A549 (cell line): ENCODE results near the gene HDAC5.

Experiments used
- EP300 ChIP-seq, 2 experiments: fragments of >200 bp; sonication (Bioruptor Twin); formaldehyde crosslinking; IDR thresholded peaks; 2 replicates in 1 of 2; 3 replicates in 1 of 2; pipeline ENCODE4 v1.6.1; 2016 to 2017
- HOXA7 ChIP-seq: fragments of 250-450 bp; sonication (Bioruptor Pico); IDR thresholded peaks from 2 replicates; pipeline ENCODE4 v1.5.0; 2020; ENCODE audit warnings: mild to moderate bottlenecking, moderate library complexity
- JUNB ChIP-seq: fragments of >200 bp; sonication (Bioruptor Twin); formaldehyde crosslinking; IDR thresholded peaks from 2 replicates; pipeline ENCODE4 v1.6.1; 2016
- KDM1A ChIP-seq: fragments of 200-600 bp; sonication (generic); IDR thresholded peaks from 2 replicates; pipeline ENCODE4 v1.6.1; 2016; ENCODE audit warnings: low read depth, mild to moderate bottlenecking
- MAZ ChIP-seq: fragments of 150-350 bp; IDR thresholded peaks from 2 replicates; pipeline ENCODE4 v1.6.1; 2014; ENCODE audit warnings: antibody characterized with exemption, low read depth, low read length, borderline replicate concordance
- RARB ChIP-seq: fragments of 250-450 bp; sonication (Bioruptor Pico); IDR thresholded peaks from 2 replicates; pipeline ENCODE4 v1.8.0; 2021; ENCODE audit warnings: mild to moderate bottlenecking, moderate library complexity
- TF ChIP-seq, protein P1 (sequence below): fragments of >200 bp; sonication (Bioruptor Twin); formaldehyde crosslinking; IDR thresholded peaks from 3 replicates; pipeline ENCODE4 v1.5.1; 2016
- TF ChIP-seq, protein P2 (sequence below): fragments of 200-600 bp; sonication (generic); IDR thresholded peaks from 2 replicates; pipeline ENCODE4 v1.6.1; 2016; ENCODE audit warnings: antibody characterized with exemption, mild to moderate bottlenecking, moderate library complexity

DNA sequence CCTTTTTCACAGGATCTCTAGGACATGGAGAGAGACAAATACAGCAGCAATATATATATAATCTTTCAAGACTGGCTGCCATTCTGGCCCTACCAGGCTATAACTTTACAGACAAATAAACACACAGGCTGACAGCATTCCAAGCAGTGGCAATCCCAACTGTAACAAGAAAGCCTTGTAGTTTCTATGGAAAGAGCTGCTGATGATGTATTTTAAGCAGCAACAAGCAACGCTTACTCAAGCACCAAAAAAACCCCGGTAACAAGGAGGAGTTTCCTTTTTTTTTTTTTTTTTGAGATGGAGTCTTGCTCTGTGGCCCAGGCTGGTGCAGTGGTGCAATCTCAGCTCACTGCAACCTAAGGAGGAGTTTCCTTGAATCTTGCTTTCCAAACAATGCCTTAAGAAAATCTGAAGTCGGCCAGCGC, 80.2 kb downstream of the HDAC5 start:
- TF ChIP-seq, protein P1, sequence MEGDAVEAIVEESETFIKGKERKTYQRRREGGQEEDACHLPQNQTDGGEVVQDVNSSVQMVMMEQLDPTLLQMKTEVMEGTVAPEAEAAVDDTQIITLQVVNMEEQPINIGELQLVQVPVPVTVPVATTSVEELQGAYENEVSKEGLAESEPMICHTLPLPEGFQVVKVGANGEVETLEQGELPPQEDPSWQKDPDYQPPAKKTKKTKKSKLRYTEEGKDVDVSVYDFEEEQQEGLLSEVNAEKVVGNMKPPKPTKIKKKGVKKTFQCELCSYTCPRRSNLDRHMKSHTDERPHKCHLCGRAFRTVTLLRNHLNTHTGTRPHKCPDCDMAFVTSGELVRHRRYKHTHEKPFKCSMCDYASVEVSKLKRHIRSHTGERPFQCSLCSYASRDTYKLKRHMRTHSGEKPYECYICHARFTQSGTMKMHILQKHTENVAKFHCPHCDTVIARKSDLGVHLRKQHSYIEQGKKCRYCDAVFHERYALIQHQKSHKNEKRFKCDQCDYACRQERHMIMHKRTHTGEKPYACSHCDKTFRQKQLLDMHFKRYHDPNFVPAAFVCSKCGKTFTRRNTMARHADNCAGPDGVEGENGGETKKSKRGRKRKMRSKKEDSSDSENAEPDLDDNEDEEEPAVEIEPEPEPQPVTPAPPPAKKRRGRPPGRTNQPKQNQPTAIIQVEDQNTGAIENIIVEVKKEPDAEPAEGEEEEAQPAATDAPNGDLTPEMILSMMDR, result no peak
- TF ChIP-seq EP300 (IDR thresholded peaks at IDR 0.05) (no peak), MAZ (no peak), RARB (CRISPR knock-in tag) (no peak), HOXA7 (CRISPR knock-in tag) (no peak), JUNB (no peak), KDM1A (no peak)
- TF ChIP-seq, protein P2, sequence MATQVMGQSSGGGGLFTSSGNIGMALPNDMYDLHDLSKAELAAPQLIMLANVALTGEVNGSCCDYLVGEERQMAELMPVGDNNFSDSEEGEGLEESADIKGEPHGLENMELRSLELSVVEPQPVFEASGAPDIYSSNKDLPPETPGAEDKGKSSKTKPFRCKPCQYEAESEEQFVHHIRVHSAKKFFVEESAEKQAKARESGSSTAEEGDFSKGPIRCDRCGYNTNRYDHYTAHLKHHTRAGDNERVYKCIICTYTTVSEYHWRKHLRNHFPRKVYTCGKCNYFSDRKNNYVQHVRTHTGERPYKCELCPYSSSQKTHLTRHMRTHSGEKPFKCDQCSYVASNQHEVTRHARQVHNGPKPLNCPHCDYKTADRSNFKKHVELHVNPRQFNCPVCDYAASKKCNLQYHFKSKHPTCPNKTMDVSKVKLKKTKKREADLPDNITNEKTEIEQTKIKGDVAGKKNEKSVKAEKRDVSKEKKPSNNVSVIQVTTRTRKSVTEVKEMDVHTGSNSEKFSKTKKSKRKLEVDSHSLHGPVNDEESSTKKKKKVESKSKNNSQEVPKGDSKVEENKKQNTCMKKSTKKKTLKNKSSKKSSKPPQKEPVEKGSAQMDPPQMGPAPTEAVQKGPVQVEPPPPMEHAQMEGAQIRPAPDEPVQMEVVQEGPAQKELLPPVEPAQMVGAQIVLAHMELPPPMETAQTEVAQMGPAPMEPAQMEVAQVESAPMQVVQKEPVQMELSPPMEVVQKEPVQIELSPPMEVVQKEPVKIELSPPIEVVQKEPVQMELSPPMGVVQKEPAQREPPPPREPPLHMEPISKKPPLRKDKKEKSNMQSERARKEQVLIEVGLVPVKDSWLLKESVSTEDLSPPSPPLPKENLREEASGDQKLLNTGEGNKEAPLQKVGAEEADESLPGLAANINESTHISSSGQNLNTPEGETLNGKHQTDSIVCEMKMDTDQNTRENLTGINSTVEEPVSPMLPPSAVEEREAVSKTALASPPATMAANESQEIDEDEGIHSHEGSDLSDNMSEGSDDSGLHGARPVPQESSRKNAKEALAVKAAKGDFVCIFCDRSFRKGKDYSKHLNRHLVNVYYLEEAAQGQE, result no peak
